HEK293 (cell line): ENCODE data around the gene RBBP8NL.

Source experiments
- CTCF ChIA-PET: fragments of 350-600 bp; formaldehyde crosslinking; extraction: SDS; loops from one replicate; lab custom pipeline; 2021; ENCODE audit warnings: antibody characterized with exemption; lab: Yijun Ruan, JAX
- POLR2A ChIA-PET: fragments of 300-600 bp; formaldehyde crosslinking; extraction: SDS; loops from one replicate; lab custom pipeline; 2020; ENCODE audit warnings: antibody characterized with exemption, inconsistent platforms; lab: Yijun Ruan, JAX
- H3K27ac ChIP-seq: fragments of 200-500 bp; sonication (Bioruptor generic); 2 replicates; pipeline ENCODE4 v1.5.1; 2014; ENCODE audit warnings: low read depth, low read length, control low read depth, inconsistent platforms; ENCODE audit errors: extremely low read depth
- H3K36me3 ChIP-seq, 2 experiments: fragments of 200-500 bp in 1 of 2; sonication (Bioruptor generic) in 1 of 2; 1 replicate in 1 of 2; 2 replicates in 1 of 2; pipeline ENCODE4 v1.5.1; 2014 to 2017; ENCODE audit warnings: inconsistent platforms in 2 of 2, low read length in 2 of 2; ENCODE audit not compliant: control insufficient read depth in 2 of 2, insufficient read depth in 1 of 2
- H3K4me1 ChIP-seq: fragments of 200-500 bp; sonication (Bioruptor generic); 2 replicates; pipeline ENCODE4 v1.5.1; 2014; ENCODE audit warnings: mild to moderate bottlenecking, low read length, inconsistent platforms; ENCODE audit not compliant: control insufficient read depth, insufficient read depth
- H3K4me3 ChIP-seq: 2 replicates; pipeline ENCODE4 v1.5.1; 2011; ENCODE audit warnings: low read depth, mild to moderate bottlenecking, control low read depth, low read length, moderate library complexity
- H3K9me3 ChIP-seq: fragments of 200-500 bp; sonication (Bioruptor generic); 2 replicates; pipeline ENCODE4 v1.5.1; 2014; ENCODE audit warnings: low read depth, low read length, inconsistent platforms; ENCODE audit not compliant: control insufficient read depth, insufficient read depth
- AEBP2 ChIP-seq: fragments of 450-650 bp; formaldehyde crosslinking; IDR thresholded peaks from 2 replicates; pipeline ENCODE4 v1.5.1; 2016; ENCODE audit warnings: missing biosample characterization, missing genetic modification characterization, borderline replicate concordance
- BCL11A ChIP-seq: fragments of 450-650 bp; formaldehyde crosslinking; IDR thresholded peaks from 2 replicates; pipeline ENCODE4 v1.5.1; 2016; ENCODE audit warnings: low read depth, missing biosample characterization, missing genetic modification characterization
- BCL6B ChIP-seq: fragments of 450-650 bp; formaldehyde crosslinking; IDR thresholded peaks from 2 replicates; pipeline ENCODE4 v1.5.1; 2017; ENCODE audit warnings: missing biosample characterization, missing genetic modification characterization
- CTCF ChIP-seq: fragments of 450-650 bp; formaldehyde crosslinking; IDR thresholded peaks from 2 replicates; pipeline ENCODE4 v1.5.1; 2016; ENCODE audit warnings: missing biosample characterization, missing genetic modification characterization
- GLIS2 ChIP-seq: fragments of 450-650 bp; formaldehyde crosslinking; IDR thresholded peaks from 2 replicates; pipeline ENCODE4 v1.5.1; 2016; ENCODE audit warnings: missing biosample characterization, missing genetic modification characterization
- HOXC10 ChIP-seq: sonication (generic); formaldehyde crosslinking; IDR thresholded peaks from 2 replicates; pipeline ENCODE4 v1.8.1; 2023; ENCODE audit warnings: mild to moderate bottlenecking, missing genetic modification reagents
- ZBTB21 ChIP-seq: fragments of 450-650 bp; formaldehyde crosslinking; IDR thresholded peaks from 2 replicates; pipeline ENCODE4 v1.5.1; 2017; ENCODE audit warnings: missing biosample characterization, missing genetic modification characterization
- ZBTB6 ChIP-seq: fragments of 450-650 bp; formaldehyde crosslinking; IDR thresholded peaks from 2 replicates; pipeline ENCODE4 v1.5.1; 2017; ENCODE audit warnings: missing biosample characterization, missing genetic modification characterization
- ZNF132 ChIP-seq: fragments of 450-650 bp; formaldehyde crosslinking; IDR thresholded peaks from 2 replicates; pipeline ENCODE4 v1.5.1; 2017; ENCODE audit warnings: missing biosample characterization, missing genetic modification characterization, borderline replicate concordance
- ZNF19 ChIP-seq: fragments of 450-650 bp; formaldehyde crosslinking; IDR thresholded peaks from 2 replicates; pipeline ENCODE4; 2016; ENCODE audit warnings: missing biosample characterization, missing genetic modification characterization, low read depth
- ZNF311 ChIP-seq: fragments of 450-650 bp; formaldehyde crosslinking; IDR thresholded peaks from 2 replicates; pipeline ENCODE4 v1.5.1; 2017; ENCODE audit warnings: missing biosample characterization, missing genetic modification characterization, borderline replicate concordance
- ZNF324 ChIP-seq: fragments of 450-650 bp; formaldehyde crosslinking; IDR thresholded peaks from 2 replicates; pipeline ENCODE4 v1.5.1; 2016; ENCODE audit warnings: missing biosample characterization, missing genetic modification characterization
- ZNF366 ChIP-seq: fragments of 450-650 bp; formaldehyde crosslinking; conservative IDR thresholded peaks from 2 replicates; pipeline ENCODE4 v1.5.1; 2016; ENCODE audit warnings: missing biosample characterization, missing genetic modification characterization
- ZNF37A ChIP-seq: fragments of 450-650 bp; IDR thresholded peaks from 2 replicates; pipeline ENCODE4 v1.5.1; 2018; ENCODE audit warnings: missing biosample characterization, missing genetic modification characterization
- ZNF501 ChIP-seq: fragments of 450-650 bp; formaldehyde crosslinking; IDR thresholded peaks from 2 replicates; pipeline ENCODE4 v1.5.1; 2016; ENCODE audit warnings: missing biosample characterization, missing genetic modification characterization
- ZNF514 ChIP-seq: fragments of 450-650 bp; formaldehyde crosslinking; IDR thresholded peaks from 2 replicates; pipeline ENCODE4 v1.5.1; 2016; ENCODE audit warnings: missing biosample characterization, missing genetic modification characterization
- ZNF530 ChIP-seq: fragments of 450-650 bp; formaldehyde crosslinking; IDR thresholded peaks from 2 replicates; pipeline ENCODE4 v1.5.1; 2016; ENCODE audit warnings: low read depth, missing biosample characterization, missing genetic modification characterization
- ZNF558 ChIP-seq: fragments of 450-650 bp; formaldehyde crosslinking; IDR thresholded peaks from 2 replicates; pipeline ENCODE4 v1.5.1; 2016; ENCODE audit warnings: missing biosample characterization, missing genetic modification characterization
- ZNF704 ChIP-seq: fragments of 450-650 bp; formaldehyde crosslinking; IDR thresholded peaks from 2 replicates; pipeline ENCODE4 v1.5.1; 2016; ENCODE audit warnings: missing biosample characterization, missing genetic modification characterization
- ZNF785 ChIP-seq: fragments of 450-650 bp; formaldehyde crosslinking; IDR thresholded peaks from 2 replicates; pipeline ENCODE4 v1.5.1; 2016; ENCODE audit warnings: missing biosample characterization, missing genetic modification characterization

Gene RBBP8NL

GRCh38 chr20:62466806-62467537, 39.6 kb upstream of the RBBP8NL start:
- CTCF ChIA-PET: no interaction called here
- H3K36me3 ChIP-seq: no peaks in the 10 kb centered on the region
- peak; percentile 28; the same call in 1 of the 2 replicates for TF ChIP-seq GLIS2 (tag by site-specific recombination)
- TF ChIP-seq ZNF324 (tag by site-specific recombination): no peak
- no peak for TF ChIP-seq ZNF366 (tag by site-specific recombination)
- TF ChIP-seq ZBTB6 (tag by site-specific recombination): peak; percentile 22; the same call in 1 of the 2 replicates
- no peak for TF ChIP-seq ZNF132
- TF ChIP-seq, all 188 proteins: peak for 2
- Histone ChIP-seq H3K27ac (no peak overlapping the region), H3K9me3 (no peaks in the 10 kb centered on the region), H3K4me1 (no peaks in the 10 kb centered on the region), H3K4me3 (no peak overlapping the region)
- POLR2A ChIA-PET: no interaction called here

GRCh38 chr20:62466072-62466760, 38.9 kb upstream of the RBBP8NL start:
- Histone ChIP-seq H3K4me1 (no peaks in the 10 kb centered on the region), H3K9me3 (no peaks in the 10 kb centered on the region), H3K4me3 (no peak overlapping the region), H3K36me3 (no peaks in the 10 kb centered on the region), H3K27ac (no peak overlapping the region)
- CTCF ChIA-PET: no interaction called here
- no peak for TF ChIP-seq ZNF311 (tag by site-specific recombination)
- TF ChIP-seq ZBTB21 (tag by site-specific recombination): no peak
- no peak for TF ChIP-seq ZNF37A (tag by site-specific recombination)
- TF ChIP-seq BCL6B (tag by site-specific recombination): no peak
- POLR2A ChIA-PET: no interaction called here

- Histone ChIP-seq H3K4me3 (no peak overlapping the region), H3K9me3 (no peaks in the 10 kb centered on the region), H3K27ac (no peak overlapping the region), H3K36me3 (no peaks in the 10 kb centered on the region), H3K4me1 (no peaks in the 10 kb centered on the region)
- ChIA-PET POLR2A (interaction anchor here (0.7 kb wide), 1 partner anchor 10 kb away, joined by 4 read pairs; no protein-coding TSS in a partner anchor), CTCF (no interaction called here)
- TF ChIP-seq ZNF558 (tag by site-specific recombination): no peak
- TF ChIP-seq HOXC10 (CRISPR knock-in tag): no peak
- no peak for TF ChIP-seq ZNF530 (tag by site-specific recombination)
- no peak for TF ChIP-seq BCL6B (tag by site-specific recombination)
- no peak for TF ChIP-seq BCL11A (tag by site-specific recombination)
- no peak for TF ChIP-seq ZBTB6 (tag by site-specific recombination)
- no peak for TF ChIP-seq ZNF19 (tag by site-specific recombination)
- no peak for TF ChIP-seq AEBP2 (tag by site-specific recombination)
- TF ChIP-seq ZNF704 (tag by site-specific recombination): no peak
- TF ChIP-seq CTCF (tag by site-specific recombination): no peak
- TF ChIP-seq ZNF501 (tag by site-specific recombination): no peak
- no peak for TF ChIP-seq ZNF785 (tag by site-specific recombination)
- no peak for TF ChIP-seq ZNF514
- no peak for TF ChIP-seq ZNF324 (tag by site-specific recombination)
Measured at GRCh38 chr20:62464990-62465389, 37.7 kb upstream of the RBBP8NL start.
